Liver (tissue), 9 donors: ENCODE results near the gene KIF12. TPM values are rescaled to one million over a fixed set of nuclear protein-coding genes. Genes with fewer than 3 reads are reported as not detected.

Source experiments
- DNase-seq: peaks from one replicate; pipeline ENCODE4 v3.0.0-alpha.2; 2017; ENCODE audit warnings: low spot score
- H3K27ac ChIP-seq, 2 donors: one replicate each; pipeline ENCODE4 v1.7.0; 2013; ENCODE audit warnings: inconsistent platforms in 2 of 2, low read length in 2 of 2, control low read depth in 1 of 2, low read depth in 1 of 2, mild to moderate bottlenecking in 1 of 2
- H3K27me3 ChIP-seq, 4 donors: one replicate each; pipeline versions ENCODE4 v1.6.1 to v1.7.0; 2013; ENCODE audit warnings: low read length in 3 of 4, inconsistent platforms in 1 of 4, mild to moderate bottlenecking in 1 of 4, moderate library complexity in 1 of 4; ENCODE audit not compliant: control insufficient read depth in 4 of 4, insufficient read depth in 4 of 4
- H3K36me3 ChIP-seq, 4 donors: one replicate each; pipeline versions ENCODE4 v1.6.1 to v1.7.0; 2013; ENCODE audit warnings: low read length in 3 of 4, mild to moderate bottlenecking in 3 of 4, low read depth in 1 of 4, moderate library complexity in 1 of 4; ENCODE audit not compliant: control insufficient read depth in 4 of 4, insufficient read depth in 3 of 4
- H3K4me1 ChIP-seq, 4 donors: one replicate each; pipeline versions ENCODE4 v1.6.1 to v1.7.0; 2013; ENCODE audit warnings: low read length in 3 of 4, mild to moderate bottlenecking in 3 of 4, moderate library complexity in 1 of 4; ENCODE audit not compliant: control insufficient read depth in 4 of 4, insufficient read depth in 4 of 4
- H3K4me3 ChIP-seq, 3 donors: one replicate each; pipeline versions ENCODE4 v1.6.1 to v1.7.0; 2013; ENCODE audit warnings: low read length in 3 of 3, control low read depth in 1 of 3, low read depth in 1 of 3, mild to moderate bottlenecking in 1 of 3
- H3K9ac ChIP-seq, 2 donors: one replicate each; pipeline ENCODE4 v1.7.0; 2013; ENCODE audit warnings: low read length in 2 of 2, mild to moderate bottlenecking in 2 of 2, moderate library complexity in 2 of 2, control low read depth in 1 of 2, low read depth in 1 of 2
- H3K9me3 ChIP-seq, 4 donors: one replicate each; pipeline versions ENCODE4 v1.6.1 to v1.7.0; 2013; ENCODE audit warnings: low read length in 3 of 4; ENCODE audit not compliant: control insufficient read depth in 4 of 4
- ATF3 ChIP-seq: IDR thresholded peaks from 2 replicates; pipeline ENCODE4 v1.6.1; 2016; ENCODE audit warnings: antibody characterized with exemption
- CTCF ChIP-seq: fragments of 150-350 bp; IDR thresholded peaks from 2 replicates; pipeline ENCODE4 v1.5.1; 2017; ENCODE audit warnings: improper control_type of control experiment, low read depth, low read length; ENCODE audit not compliant: missing input control
- EGR1 ChIP-seq, 2 donors: IDR thresholded peaks; 2 replicates each; pipeline ENCODE4 v1.6.1; 2016 to 2018; ENCODE audit warnings: antibody characterized with exemption in 2 of 2, low read depth in 2 of 2
- FOXA1 ChIP-seq: IDR thresholded peaks from 2 replicates; pipeline ENCODE4 v1.6.1; 2016; ENCODE audit warnings: antibody characterized with exemption
- FOXA2 ChIP-seq: IDR thresholded peaks from 2 replicates; pipeline ENCODE4 v1.6.1; 2016; ENCODE audit warnings: antibody characterized with exemption
- GABPA ChIP-seq, 2 donors: IDR thresholded peaks in 1 of 2; conservative IDR thresholded peaks in 1 of 2; 2 replicates each; pipeline ENCODE4 v1.6.1; 2016; ENCODE audit warnings: antibody characterized with exemption in 2 of 2, mild to moderate bottlenecking in 1 of 2, moderate library complexity in 1 of 2
- HNF4A ChIP-seq, 2 donors: conservative IDR thresholded peaks; 2 replicates each; pipeline ENCODE4 v1.6.1; 2016; ENCODE audit warnings: antibody characterized with exemption in 2 of 2, mild to moderate bottlenecking in 2 of 2
- HNF4G ChIP-seq: IDR thresholded peaks from 2 replicates; pipeline ENCODE4 v1.6.1; 2016; ENCODE audit warnings: antibody characterized with exemption
- JUND ChIP-seq, 2 donors: IDR thresholded peaks; 2 replicates each; pipeline ENCODE4 v1.6.1; 2016; ENCODE audit warnings: antibody characterized with exemption in 2 of 2
- MAX ChIP-seq: IDR thresholded peaks from 2 replicates; pipeline ENCODE4 v1.6.1; 2016; ENCODE audit warnings: antibody characterized with exemption
- NR2F2 ChIP-seq: IDR thresholded peaks from 2 replicates; pipeline ENCODE4 v1.6.1; 2016; ENCODE audit warnings: antibody characterized with exemption
- RAD21 ChIP-seq, 2 donors: IDR thresholded peaks; 2 replicates each; pipeline ENCODE4 v1.6.1; 2016; ENCODE audit warnings: antibody characterized with exemption in 2 of 2, mild to moderate bottlenecking in 2 of 2
- REST ChIP-seq: IDR thresholded peaks from 2 replicates; pipeline ENCODE4 v1.6.1; 2016; ENCODE audit warnings: antibody characterized with exemption, mild to moderate bottlenecking
- RXRA ChIP-seq, 2 donors: IDR thresholded peaks; 2 replicates each; pipeline ENCODE4 v1.6.1; 2017 to 2018; ENCODE audit warnings: antibody characterized with exemption in 2 of 2, mild to moderate bottlenecking in 1 of 2
- SP1 ChIP-seq: IDR thresholded peaks from 2 replicates; pipeline ENCODE4 v1.6.1; 2018; ENCODE audit warnings: antibody characterized with exemption, mild to moderate bottlenecking
- TAF1 ChIP-seq: conservative IDR thresholded peaks from 2 replicates; pipeline ENCODE4 v1.6.1; 2016; ENCODE audit warnings: antibody characterized with exemption, mild to moderate bottlenecking
- YY1 ChIP-seq: IDR thresholded peaks from 2 replicates; pipeline ENCODE4 v1.6.1; 2016; ENCODE audit warnings: antibody characterized with exemption, mild to moderate bottlenecking
- ZBTB33 ChIP-seq: IDR thresholded peaks from 2 replicates; pipeline ENCODE4 v1.6.1; 2016; ENCODE audit warnings: antibody characterized with exemption
- WGBS: extraction: QIAGEN DNeasy Blood & Tissue Kit; methylation state at CpG from one replicate; pipeline ENCODE4 v1.1.7; 2013; 5-methylcytosine and 5-hydroxymethylcytosine counted together
- polyA plus RNA-seq, 2 donors: library from polyadenylated mRNA; stranded (reverse) in 1 of 2; unstranded in 1 of 2; fragments of 200-250 nt in 1 of 2; fragments of >200 nt in 1 of 2; fragmentation: Nextera tagmentation in 1 of 2; extraction: Ambion mirVana in 1 of 2; gene quantifications; one replicate each; pipeline versions ENCODE4 v1.2.1 to v1.2.3, GENCODE V29; 2013 to 2015
- total RNA-seq, 2 donors: library from RNA; depleted of rRNA; stranded (reverse); fragments of >200 nt; gene quantifications; one replicate each; pipeline ENCODE4 v1.2.3, GENCODE V29; 2014
- donor health status: healthy.
- donor health status: healthy.
- donor health status: healthy.
- donor health status: healthy.
- donor health status: healthy.

Gene KIF12
- total and polyA plus RNA-seq, 4 donors = 2.9 to 11.8 (median 7.7) TPM

- no peak for TF ChIP-seq SP1
- no peak for TF ChIP-seq ATF3
- no peak for TF ChIP-seq FOXA2
- TF ChIP-seq FOXA1 = no peak
- TF ChIP-seq GABPA (IDR thresholded peaks at IDR 0.05 in 1 of 2, conservative IDR thresholded peaks at IDR 0.05 in 1 of 2) = no peak
- TF ChIP-seq MAX = no peak
- TF ChIP-seq HNF4A (conservative IDR thresholded peaks at IDR 0.05) = no peak
- TF ChIP-seq RAD21 (IDR thresholded peaks at IDR 0.05) = no peak
- TF ChIP-seq TAF1 = no peak
- no peak for TF ChIP-seq JUND (IDR thresholded peaks at IDR 0.05)
- no peak for TF ChIP-seq NR2F2
- TF ChIP-seq ZBTB33 = no peak
- no peak for TF ChIP-seq HNF4G
- no peak for TF ChIP-seq YY1
- TF ChIP-seq REST = no peak
- TF ChIP-seq EGR1 (IDR thresholded peaks at IDR 0.05; ENCODE audit: low read depth in 2 of 2) = no peak
- no peak for TF ChIP-seq RXRA (IDR thresholded peaks at IDR 0.05)
- no peaks in the 10 kb centered on the region for H3K9me3 ChIP-seq
- H3K4me3 ChIP-seq = no peak overlapping the region
- DNase-seq = no peak
- no peaks in the 10 kb centered on the region for H3K27me3 ChIP-seq
- H3K4me1 ChIP-seq = peaks cover under 1 to 9% (median 5%) of the 10 kb centered on the region in 4 donors
- no peaks in the 10 kb centered on the region for H3K36me3 ChIP-seq
- 88% methylated on average over 6 of the region's 6 CpGs for WGBS
- H3K9ac ChIP-seq = no peak overlapping the region
- H3K27ac ChIP-seq = no peak overlapping the region
These were observed 47.6 kb upstream of the KIF12 start for GRCh38 chr9:114146735-114147134.

GRCh38 chr9:114143234-114143633 is 44.1 kb upstream of the KIF12 start:
- Histone ChIP-seq H3K27me3 (no peaks in the 10 kb centered on the region), H3K27ac (no peak overlapping the region), H3K9ac (no peak overlapping the region), H3K36me3 (no peaks in the 10 kb centered on the region), H3K9me3 (no peaks in the 10 kb centered on the region), H3K4me1 (peaks cover 2 to 12% (median 7%) of the 10 kb centered on the region in 4 donors), H3K4me3 (no peak overlapping the region)
- no peak for TF ChIP-seq CTCF
- TF ChIP-seq HNF4A (conservative IDR thresholded peaks at IDR 0.05) = no peak
- TF ChIP-seq ATF3 = no peak
- no peak for TF ChIP-seq RXRA (IDR thresholded peaks at IDR 0.05)
- TF ChIP-seq FOXA2 = no peak
- TF ChIP-seq EGR1 (IDR thresholded peaks at IDR 0.05; ENCODE audit: low read depth in 2 of 2) = no peak
- TF ChIP-seq HNF4G = no peak
- WGBS = 97% methylated on average over 5 of the region's 5 CpGs
- no peak for DNase-seq
